Measurements from ENCODE around the gene DAB2.

GRCh38 chr5:39465843-39466242 lies 41.1 kb upstream of the DAB2 start:
- TF ChIP-seq CTCF (IDR thresholded peaks at IDR 0.05) (no peak), POLR2A (IDR thresholded peaks at IDR 0.05) (no peak), POLR2AphosphoS5 (IDR thresholded peaks at IDR 0.05) (no peak)

All from breast epithelium (tissue), 3 donors.